OCI-LY3 (cell line): ENCODE measurements around the gene PLCB1.

Source experiments
- EZH2phosphoT487 ChIP-seq: fragments of 200-600 bp; shearing (Covaris generic); IDR thresholded peaks from 2 replicates; pipeline ENCODE4 v1.6.1; 2018; ENCODE audit warnings: antibody characterized with exemption, mixed run types, low read depth
- TF ChIP-seq, protein P1 (sequence below): fragments of 200-600, 300-600 bp; sonication (generic); IDR thresholded peaks from 2 replicates; pipeline ENCODE4 v1.5.1; 2014; ENCODE audit warnings: antibody characterized with exemption, low read length, low read depth

DNA sequence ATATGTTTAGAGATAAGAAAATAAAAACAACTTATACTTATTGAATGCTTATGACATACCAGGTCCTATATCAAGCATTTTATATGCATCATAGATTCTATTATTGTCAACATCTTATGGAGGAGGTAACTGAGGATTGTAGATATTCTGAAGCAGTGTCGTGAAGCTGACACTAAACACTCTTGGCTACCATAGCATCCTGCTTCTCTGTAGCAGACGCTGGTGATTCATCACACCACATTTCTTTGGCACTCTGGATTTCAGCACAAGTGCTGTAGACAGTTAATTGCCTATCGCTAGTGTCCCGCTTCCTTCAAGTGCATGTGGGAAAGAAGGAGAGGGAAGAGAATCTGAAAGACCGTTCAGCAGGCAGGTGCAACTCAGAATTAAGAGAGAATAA, 317.1 kb downstream of the PLCB1 start:
- TF ChIP-seq, protein P1, sequence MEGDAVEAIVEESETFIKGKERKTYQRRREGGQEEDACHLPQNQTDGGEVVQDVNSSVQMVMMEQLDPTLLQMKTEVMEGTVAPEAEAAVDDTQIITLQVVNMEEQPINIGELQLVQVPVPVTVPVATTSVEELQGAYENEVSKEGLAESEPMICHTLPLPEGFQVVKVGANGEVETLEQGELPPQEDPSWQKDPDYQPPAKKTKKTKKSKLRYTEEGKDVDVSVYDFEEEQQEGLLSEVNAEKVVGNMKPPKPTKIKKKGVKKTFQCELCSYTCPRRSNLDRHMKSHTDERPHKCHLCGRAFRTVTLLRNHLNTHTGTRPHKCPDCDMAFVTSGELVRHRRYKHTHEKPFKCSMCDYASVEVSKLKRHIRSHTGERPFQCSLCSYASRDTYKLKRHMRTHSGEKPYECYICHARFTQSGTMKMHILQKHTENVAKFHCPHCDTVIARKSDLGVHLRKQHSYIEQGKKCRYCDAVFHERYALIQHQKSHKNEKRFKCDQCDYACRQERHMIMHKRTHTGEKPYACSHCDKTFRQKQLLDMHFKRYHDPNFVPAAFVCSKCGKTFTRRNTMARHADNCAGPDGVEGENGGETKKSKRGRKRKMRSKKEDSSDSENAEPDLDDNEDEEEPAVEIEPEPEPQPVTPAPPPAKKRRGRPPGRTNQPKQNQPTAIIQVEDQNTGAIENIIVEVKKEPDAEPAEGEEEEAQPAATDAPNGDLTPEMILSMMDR, result no peak
- no peak for TF ChIP-seq EZH2phosphoT487
